ENCODE results near the gene DAZAP1. TPM values are rescaled to one million over a fixed set of nuclear protein-coding genes. Genes with fewer than 3 reads are reported as not detected.

Gene DAZAP1
- total RNA-seq, 1 donor from 2014 or later = 131 TPM

- H3K4me3 Mint-ChIP-seq = no peak overlapping the region
- no peaks in the 10 kb centered on the region for H3K9me3 Mint-ChIP-seq
- H3K36me3 Mint-ChIP-seq = peaks cover 35% of the 10 kb centered on the region
- no peaks in the 10 kb centered on the region for H3K27me3 Mint-ChIP-seq (ENCODE audit: low read depth)
- H3K4me1 Mint-ChIP-seq = peaks cover 18% of the 10 kb centered on the region
- no peak for TF ChIP-seq CTCF (IDR thresholded peaks at IDR 0.05; ENCODE audit: unreplicated experiment)
- H3K27ac Mint-ChIP-seq = no peak overlapping the region
- DNase-seq (ENCODE audit: low spot score in 2 of 2, unreplicated experiment in 2 of 2) = no peak
These were observed 44.8 kb upstream of the DAZAP1 start for GRCh38 chr19:1362387-1363257.

GRCh38 chr19:1363599-1363998, 43.8 kb upstream of the DAZAP1 start:
- DNase-seq (ENCODE audit: low spot score in 2 of 2, unreplicated experiment in 2 of 2) = no peak
- Mint-ChIP-seq H3K36me3 (peaks cover 26% of the 10 kb centered on the region), H3K9me3 (no peaks in the 10 kb centered on the region), H3K4me3 (no peak overlapping the region), H3K27me3 (ENCODE audit: low read depth) (no peaks in the 10 kb centered on the region), H3K27ac (no peak overlapping the region), H3K4me1 (peaks cover 12% of the 10 kb centered on the region)
- TF ChIP-seq CTCF (IDR thresholded peaks at IDR 0.05; ENCODE audit: unreplicated experiment) = no peak

GRCh38 chr19:1364070-1364704, 43.2 kb upstream of the DAZAP1 start:
- H3K4me3 Mint-ChIP-seq = no peak overlapping the region

GRCh38 chr19:1365319-1366269, 41.8 kb upstream of the DAZAP1 start:
- no peak for TF ChIP-seq CTCF (IDR thresholded peaks at IDR 0.05; ENCODE audit: unreplicated experiment)
- Mint-ChIP-seq H3K27me3 (ENCODE audit: low read depth) (no peaks in the 10 kb centered on the region), H3K36me3 (peaks cover 19% of the 10 kb centered on the region), H3K9me3 (no peaks in the 10 kb centered on the region), H3K27ac (no peak overlapping the region), H3K4me3 (no peak overlapping the region), H3K4me1 (peaks cover 12% of the 10 kb centered on the region)
- no peak for DNase-seq (ENCODE audit: low spot score in 2 of 2, unreplicated experiment in 2 of 2)

More at GRCh38 chr19:1364070-1364704, 43.2 kb upstream of the DAZAP1 start:
- Mint-ChIP-seq H3K27ac (no peak overlapping the region), H3K27me3 (ENCODE audit: low read depth) (no peaks in the 10 kb centered on the region), H3K9me3 (no peaks in the 10 kb centered on the region), H3K36me3 (peaks cover 24% of the 10 kb centered on the region), H3K4me1 (peaks cover 12% of the 10 kb centered on the region)
- TF ChIP-seq CTCF (IDR thresholded peaks at IDR 0.05; ENCODE audit: unreplicated experiment) = peak; percentile 44
- DNase-seq (ENCODE audit: low spot score in 2 of 2, unreplicated experiment in 2 of 2) = no peak

- Mint-ChIP-seq H3K9me3 (no peaks in the 10 kb centered on the region), H3K27me3 (ENCODE audit: low read depth) (no peaks in the 10 kb centered on the region), H3K27ac (no peak overlapping the region), H3K36me3 (peaks cover 18% of the 10 kb centered on the region), H3K4me1 (peaks cover 6% of the 10 kb centered on the region), H3K4me3 (no peak overlapping the region)
- DNase-seq (ENCODE audit: low spot score in 2 of 2, unreplicated experiment in 2 of 2) = no peak
- no peak for TF ChIP-seq CTCF (IDR thresholded peaks at IDR 0.05; ENCODE audit: unreplicated experiment)
These were observed 41.1 kb upstream of the DAZAP1 start for GRCh38 chr19:1366296-1366695.
